ENCODE measurements around the gene PDE11A. TPM values are rescaled to one million over a fixed set of nuclear protein-coding genes. Genes with fewer than 3 reads are reported as not detected.

The PDE11A gene
- total and polyA plus RNA-seq, 2 of the 13 experiments (the other 11 are each of a cell fraction or from before 2014, with no cell fraction given), result 1.2 to 1.7 TPM

DNA sequence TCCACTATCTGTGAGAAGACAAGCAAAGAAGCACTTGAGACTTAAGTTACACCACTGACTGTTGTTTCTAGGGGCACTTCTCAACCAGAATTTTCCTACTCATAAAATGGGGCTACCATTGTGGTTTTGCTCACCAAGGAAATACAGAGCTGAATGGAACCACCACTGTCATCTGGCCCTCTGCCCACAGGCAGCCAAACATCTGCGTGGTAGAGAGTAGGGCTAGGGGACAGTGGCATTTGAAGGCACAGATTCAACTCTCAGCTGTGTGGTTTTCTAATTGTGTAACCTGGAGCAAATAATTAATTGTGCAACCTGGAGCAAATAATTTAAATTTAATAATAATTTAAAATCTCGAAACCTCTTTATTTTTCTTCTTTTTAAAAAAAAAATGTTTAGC is 79.6 kb downstream of the PDE11A start:
- Histone ChIP-seq H3K4me3 (replicated peaks in 1 of 3; ENCODE audit: insufficient read depth in 1 of 3, low read depth in 2 of 3, low read length in 3 of 3) (no peak overlapping the region), H3K9me3 (ENCODE audit: low read length) (no peaks in the 10 kb centered on the region), H2AFZ (ENCODE audit: low read length) (no peak overlapping the region), H3K27me3 (ENCODE audit: control insufficient read depth in 1 of 2, insufficient read depth in 2 of 2, low read length in 2 of 2) (no peaks in the 10 kb centered on the region), H3K27ac (ENCODE audit: extremely low read length, insufficient read depth, low read length) (no peak overlapping the region), H4K20me1 (ENCODE audit: insufficient read depth, low read length) (no peaks in the 10 kb centered on the region), H3K79me2 (ENCODE audit: insufficient read depth, low read length) (no peaks in the 10 kb centered on the region), H3K4me2 (ENCODE audit: low read depth, low read length) (no peak overlapping the region), H3K9ac (ENCODE audit: insufficient read depth, low read depth, low read length) (no peak overlapping the region), H3K36me3 (replicated peaks in 1 of 2; ENCODE audit: control insufficient read depth in 1 of 2, insufficient read depth in 2 of 2, low read length in 2 of 2) (no peaks in the 10 kb centered on the region), H3K4me1 (ENCODE audit: insufficient read depth, low read length) (no peaks in the 10 kb centered on the region)
- no TSS peak for BruUV-seq (replicated peaks)
- POLR2A ChIA-PET, result no interaction called here
- CTCF ChIA-PET (ENCODE audit: low intra/inter-chr PET ratio, low total read pairs), result no interaction called here
- no peak for DNase-seq (ENCODE audit: low spot score)
- in situ Hi-C loops (cut with HindIII; ENCODE audit: extremely low pct_ligation_motif_present, low pct_unique_long_range_greater_than_20kb), result no loop called here
- FAIRE-seq, result no peak
- ATAC-seq, result no peak
- whole genome bisulfite sequencing (ENCODE audit: low lambda C conversion rate), result 40% methylated on average over 2 of the region's 2 CpGs
- TF ChIP-seq, protein P1, sequence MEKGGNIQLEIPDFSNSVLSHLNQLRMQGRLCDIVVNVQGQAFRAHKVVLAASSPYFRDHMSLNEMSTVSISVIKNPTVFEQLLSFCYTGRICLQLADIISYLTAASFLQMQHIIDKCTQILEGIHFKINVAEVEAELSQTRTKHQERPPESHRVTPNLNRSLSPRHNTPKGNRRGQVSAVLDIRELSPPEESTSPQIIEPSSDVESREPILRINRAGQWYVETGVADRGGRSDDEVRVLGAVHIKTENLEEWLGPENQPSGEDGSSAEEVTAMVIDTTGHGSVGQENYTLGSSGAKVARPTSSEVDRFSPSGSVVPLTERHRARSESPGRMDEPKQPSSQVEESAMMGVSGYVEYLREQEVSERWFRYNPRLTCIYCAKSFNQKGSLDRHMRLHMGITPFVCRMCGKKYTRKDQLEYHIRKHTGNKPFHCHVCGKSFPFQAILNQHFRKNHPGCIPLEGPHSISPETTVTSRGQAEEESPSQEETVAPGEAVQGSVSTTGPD (CRISPR knock-in tag; IDR thresholded peaks at IDR 0.05), result no peak
- intact Hi-C loops (cut with micrococcal nuclease; ENCODE audit: unreplicated experiment), result no loop called here

GRCh38 chr2:177989029-177989885 is 83.3 kb downstream of the PDE11A start:
- Histone ChIP-seq H3K4me3 (replicated peaks in 1 of 3; ENCODE audit: insufficient read depth in 1 of 3, low read depth in 2 of 3, low read length in 3 of 3) (no peak overlapping the region), H4K20me1 (ENCODE audit: insufficient read depth, low read length) (no peaks in the 10 kb centered on the region), H3K27ac (ENCODE audit: extremely low read length, insufficient read depth, low read length) (no peak overlapping the region), H3K4me1 (ENCODE audit: insufficient read depth, low read length) (no peaks in the 10 kb centered on the region), H2AFZ (ENCODE audit: low read length) (no peak overlapping the region), H3K4me2 (ENCODE audit: low read depth, low read length) (no peak overlapping the region), H3K27me3 (ENCODE audit: control insufficient read depth in 1 of 2, insufficient read depth in 2 of 2, low read length in 2 of 2) (no peaks in the 10 kb centered on the region), H3K79me2 (ENCODE audit: insufficient read depth, low read length) (no peaks in the 10 kb centered on the region), H3K36me3 (replicated peaks in 1 of 2; ENCODE audit: control insufficient read depth in 1 of 2, insufficient read depth in 2 of 2, low read length in 2 of 2) (no peaks in the 10 kb centered on the region), H3K9ac (ENCODE audit: insufficient read depth, low read depth, low read length) (no peak overlapping the region), H3K9me3 (ENCODE audit: low read length) (no peaks in the 10 kb centered on the region)
- no peak for ATAC-seq
- no peak for TF ChIP-seq SMAD9 (CRISPR knock-in tag; IDR thresholded peaks at IDR 0.05)
- TF ChIP-seq ZNF276 (CRISPR knock-in tag; IDR thresholded peaks at IDR 0.05; ENCODE audit: low read depth), result no peak
- TF ChIP-seq TEAD3 (CRISPR knock-in tag; optimal IDR thresholded peaks at IDR 0.05; ENCODE audit: borderline replicate concordance), result no peak
- no peak for TF ChIP-seq HMG20B (CRISPR knock-in tag; conservative IDR thresholded peaks at IDR 0.05)
- TF ChIP-seq ETV5 (CRISPR knock-in tag; IDR thresholded peaks at IDR 0.05; ENCODE audit: borderline replicate concordance), result no peak
- no peak for TF ChIP-seq IRX3 (CRISPR knock-in tag; IDR thresholded peaks at IDR 0.05; ENCODE audit: borderline replicate concordance, low read depth)
- TF ChIP-seq ETS1 (CRISPR knock-in tag; IDR thresholded peaks at IDR 0.05), result no peak
- TF ChIP-seq ZNF343 (CRISPR knock-in tag; IDR thresholded peaks at IDR 0.05), result no peak
- no peak for TF ChIP-seq EED (CRISPR knock-in tag; IDR thresholded peaks at IDR 0.05)
- no peak for TF ChIP-seq ZNF644 (CRISPR knock-in tag; IDR thresholded peaks at IDR 0.05; ENCODE audit: low read depth)
- TF ChIP-seq ARNTL (CRISPR knock-in tag; IDR thresholded peaks at IDR 0.05), result no peak
- no peak for DNase-seq (ENCODE audit: low spot score)
- ChIA-PET CTCF (ENCODE audit: low intra/inter-chr PET ratio, low total read pairs) (no interaction called here), POLR2A (no interaction called here)
- intact Hi-C loops (cut with micrococcal nuclease; ENCODE audit: unreplicated experiment) (no loop called here), in situ Hi-C loops (cut with HindIII; ENCODE audit: extremely low pct_ligation_motif_present, low pct_unique_long_range_greater_than_20kb) (no loop called here)
- BruUV-seq (replicated peaks), result no TSS peak
- no peak for FAIRE-seq
- 37% methylated on average over 4 of the region's 4 CpGs for WGBS (ENCODE audit: low lambda C conversion rate)
